ENCODE results near the gene PNLIPRP3. TPM values are rescaled to one million over a fixed set of nuclear protein-coding genes. Genes with fewer than 3 reads are reported as not detected.

The PNLIPRP3 gene
- total RNA-seq, 1 experiment from 2014 or later = not detected

GRCh38 chr10:116466715-116467422 lies 39.2 kb downstream of the PNLIPRP3 start:
- Histone ChIP-seq H3K36me3 (no peaks in the 10 kb centered on the region), H3K27me3 (no peaks in the 10 kb centered on the region), H3K4me1 (no peaks in the 10 kb centered on the region), H3K27ac (no peak overlapping the region), H3K4me3 (no peak overlapping the region), H3K9me3 (replicated peaks) (no peaks in the 10 kb centered on the region)
- DNase-seq = no peak

GRCh38 chr10:116469437-116469836 lies 41.8 kb downstream of the PNLIPRP3 start:
- DNase-seq = no peak
- Histone ChIP-seq H3K36me3 (no peaks in the 10 kb centered on the region), H3K4me1 (no peaks in the 10 kb centered on the region), H3K4me3 (no peak overlapping the region), H3K27ac (no peak overlapping the region), H3K27me3 (no peaks in the 10 kb centered on the region), H3K9me3 (replicated peaks) (no peaks in the 10 kb centered on the region)

GRCh38 chr10:116470071-116470470 lies 42.4 kb downstream of the PNLIPRP3 start:
- H3K4me3 ChIP-seq = no peak overlapping the region
- H3K27ac ChIP-seq = no peak overlapping the region
- no peaks in the 10 kb centered on the region for H3K4me1 ChIP-seq
- DNase-seq = no peak
- H3K9me3 ChIP-seq (replicated peaks) = no peaks in the 10 kb centered on the region
- no peaks in the 10 kb centered on the region for H3K27me3 ChIP-seq
- no peaks in the 10 kb centered on the region for H3K36me3 ChIP-seq

GRCh38 chr10:116470768-116471415 lies 43.2 kb downstream of the PNLIPRP3 start:
- Histone ChIP-seq H3K4me1 (no peaks in the 10 kb centered on the region), H3K36me3 (no peaks in the 10 kb centered on the region), H3K27ac (no peak overlapping the region), H3K27me3 (no peaks in the 10 kb centered on the region), H3K4me3 (no peak overlapping the region), H3K9me3 (replicated peaks) (no peaks in the 10 kb centered on the region)
- DNase-seq = peak; percentile 34 to 47

GRCh38 chr10:116472891-116473290 lies 45.2 kb downstream of the PNLIPRP3 start:
- Histone ChIP-seq H3K4me1 (no peaks in the 10 kb centered on the region), H3K9me3 (replicated peaks) (no peaks in the 10 kb centered on the region), H3K27me3 (no peaks in the 10 kb centered on the region), H3K4me3 (no peak overlapping the region), H3K27ac (no peak overlapping the region), H3K36me3 (no peaks in the 10 kb centered on the region)
- DNase-seq = no peak

- Histone ChIP-seq H3K9me3 (replicated peaks) (no peaks in the 10 kb centered on the region), H3K4me1 (no peaks in the 10 kb centered on the region), H3K27ac (no peak overlapping the region), H3K27me3 (peaks cover 5% of the 10 kb centered on the region; the same call in 1 of the 2 replicates), H3K4me3 (no peak overlapping the region), H3K36me3 (no peaks in the 10 kb centered on the region)
- DNase-seq = no peak
Observed at GRCh38 chr10:116475866-116476265, 48.2 kb downstream of the PNLIPRP3 start.

- H3K36me3 ChIP-seq = no peaks in the 10 kb centered on the region
- no peak for DNase-seq
- H3K4me3 ChIP-seq = no peak overlapping the region
- H3K4me1 ChIP-seq = no peaks in the 10 kb centered on the region
- H3K27me3 ChIP-seq = peaks cover 5% of the 10 kb centered on the region; the same call in 1 of the 2 replicates
- H3K27ac ChIP-seq = no peak overlapping the region
- H3K9me3 ChIP-seq (replicated peaks) = no peaks in the 10 kb centered on the region
Observed at GRCh38 chr10:116476461-116476860, 48.8 kb downstream of the PNLIPRP3 start.

GRCh38 chr10:116477986-116478664 lies 50.5 kb downstream of the PNLIPRP3 start:
- peaks cover 5% of the 10 kb centered on the region; the same call in 1 of the 2 replicates for H3K27me3 ChIP-seq
- H3K36me3 ChIP-seq = no peaks in the 10 kb centered on the region
- no peaks in the 10 kb centered on the region for H3K4me1 ChIP-seq
- H3K4me3 ChIP-seq = no peak overlapping the region
- no peak overlapping the region for H3K27ac ChIP-seq
- no peaks in the 10 kb centered on the region for H3K9me3 ChIP-seq (replicated peaks)
- no peak for DNase-seq

- Histone ChIP-seq H3K9me3 (replicated peaks) (no peaks in the 10 kb centered on the region), H3K4me1 (no peaks in the 10 kb centered on the region), H3K36me3 (no peaks in the 10 kb centered on the region), H3K27ac (no peak overlapping the region), H3K4me3 (no peak overlapping the region), H3K27me3 (0 out of 2 replicates have a peak, but pooled peaks cover 3% of the 10 kb centered on the region)
- DNase-seq = no peak
Observed at GRCh38 chr10:116486770-116487448, 59.3 kb downstream of the PNLIPRP3 start.

- no peaks in the 10 kb centered on the region for H3K36me3 ChIP-seq
- H3K4me3 ChIP-seq = no peak overlapping the region
- H3K9me3 ChIP-seq (replicated peaks) = no peaks in the 10 kb centered on the region
- no peak overlapping the region for H3K27ac ChIP-seq
- H3K4me1 ChIP-seq = no peaks in the 10 kb centered on the region
- no peak for DNase-seq
- 0 out of 2 replicates have a peak, but pooled peaks cover 3% of the 10 kb centered on the region for H3K27me3 ChIP-seq
Observed at GRCh38 chr10:116487522-116488430, 60.1 kb downstream of the PNLIPRP3 start.

GRCh38 chr10:116489460-116489859 lies 61.8 kb downstream of the PNLIPRP3 start:
- no peak overlapping the region for H3K27ac ChIP-seq
- H3K27me3 ChIP-seq = 0 out of 2 replicates have a peak, but pooled peaks cover 3% of the 10 kb centered on the region
- no peaks in the 10 kb centered on the region for H3K36me3 ChIP-seq
- no peak for DNase-seq
- no peaks in the 10 kb centered on the region for H3K9me3 ChIP-seq (replicated peaks)
- no peak overlapping the region for H3K4me3 ChIP-seq
- no peaks in the 10 kb centered on the region for H3K4me1 ChIP-seq

- DNase-seq = peak in 1 of 2 experiments; percentile 44
- no peak overlapping the region for H3K4me3 ChIP-seq
- H3K27ac ChIP-seq = no peak overlapping the region
- H3K4me1 ChIP-seq = no peaks in the 10 kb centered on the region
- H3K9me3 ChIP-seq (replicated peaks) = no peaks in the 10 kb centered on the region
- no peaks in the 10 kb centered on the region for H3K36me3 ChIP-seq
- 0 out of 2 replicates have a peak, but pooled peaks cover 3% of the 10 kb centered on the region for H3K27me3 ChIP-seq
Observed at GRCh38 chr10:116490028-116490662, 62.5 kb downstream of the PNLIPRP3 start.

- Histone ChIP-seq H3K27ac (no peak overlapping the region), H3K27me3 (no peaks in the 10 kb centered on the region), H3K4me3 (no peak overlapping the region), H3K36me3 (no peaks in the 10 kb centered on the region), H3K9me3 (replicated peaks) (no peaks in the 10 kb centered on the region), H3K4me1 (no peaks in the 10 kb centered on the region)
- no peak for DNase-seq
Observed at GRCh38 chr10:116504786-116505185, 77.1 kb downstream of the PNLIPRP3 start.
